ENCODE results near the gene TIMD4.
A peak's percentile ranks its signal among the peaks of the same experiment; 100 is the strongest.
"Not testable (repeated sequence)": the region's sequence is repeated elsewhere in the genome, so short reads cannot be mapped to it uniquely, and the experiment has no call there.

The TIMD4 gene

DNA sequence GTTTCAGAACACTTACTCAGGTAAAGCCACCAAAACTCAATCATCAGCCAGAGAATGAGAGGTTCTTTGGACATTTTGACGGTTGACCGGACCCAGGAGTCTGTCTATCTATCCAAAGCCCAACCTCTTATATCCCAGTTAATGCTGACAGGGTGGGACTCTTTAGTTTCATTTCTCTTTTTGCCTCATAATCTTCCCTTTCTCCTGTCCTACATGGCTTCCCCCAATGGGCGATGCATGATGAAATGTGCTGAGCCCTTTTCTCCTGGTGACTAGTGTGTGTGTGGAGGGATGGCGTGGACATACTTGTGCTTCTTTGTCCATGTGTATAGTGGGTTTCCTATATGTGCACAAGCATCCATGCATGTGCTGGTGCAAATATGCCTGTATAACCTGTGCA is at the start of gene TIMD4:
Gene TIMD4 (minus strand): TSS at position 102 of the 400 bp plus-strand sequence. CDS start 28 bp downstream, at position 74.
- Mint-ChIP-seq H3K27me3 (no peaks in the 10 kb centered on the region), H3K36me3 (peaks cover 2% of the 10 kb centered on the region), H3K9me3 (peaks cover 3% of the 10 kb centered on the region), H3K27ac (no peak within 1 kb of the TSS), H3K4me1 (no peaks in the 10 kb centered on the region), H3K4me3 (no peak within 1 kb of the TSS)
- CTCF ChIA-PET, result no interaction called here
- no peak for DNase-seq

DNA sequence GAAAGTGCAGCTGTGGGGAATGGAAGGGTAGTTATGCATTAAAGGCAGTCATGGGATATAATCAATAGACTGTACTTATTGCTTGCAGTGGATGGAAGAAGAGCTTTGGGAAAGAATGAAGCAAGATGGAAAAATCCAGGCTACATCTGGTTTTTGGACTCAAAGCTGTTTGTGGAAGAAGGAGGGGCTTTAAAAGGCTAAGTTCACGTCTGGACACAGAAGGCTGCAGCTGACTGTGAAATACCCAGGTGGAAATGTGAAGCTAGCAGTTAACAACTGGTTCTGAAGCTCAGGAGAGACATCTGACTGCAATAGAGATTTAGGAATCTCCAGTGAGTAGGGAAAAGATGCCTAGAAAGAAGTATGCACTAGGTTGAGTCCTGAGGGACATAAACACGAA is 43.2 kb upstream of the TIMD4 start:
- CTCF ChIA-PET, result interaction anchor here (1.2 kb wide), 1 partner anchor 21 kb away, joined by 3 read pairs; no protein-coding TSS in a partner anchor

DNA sequence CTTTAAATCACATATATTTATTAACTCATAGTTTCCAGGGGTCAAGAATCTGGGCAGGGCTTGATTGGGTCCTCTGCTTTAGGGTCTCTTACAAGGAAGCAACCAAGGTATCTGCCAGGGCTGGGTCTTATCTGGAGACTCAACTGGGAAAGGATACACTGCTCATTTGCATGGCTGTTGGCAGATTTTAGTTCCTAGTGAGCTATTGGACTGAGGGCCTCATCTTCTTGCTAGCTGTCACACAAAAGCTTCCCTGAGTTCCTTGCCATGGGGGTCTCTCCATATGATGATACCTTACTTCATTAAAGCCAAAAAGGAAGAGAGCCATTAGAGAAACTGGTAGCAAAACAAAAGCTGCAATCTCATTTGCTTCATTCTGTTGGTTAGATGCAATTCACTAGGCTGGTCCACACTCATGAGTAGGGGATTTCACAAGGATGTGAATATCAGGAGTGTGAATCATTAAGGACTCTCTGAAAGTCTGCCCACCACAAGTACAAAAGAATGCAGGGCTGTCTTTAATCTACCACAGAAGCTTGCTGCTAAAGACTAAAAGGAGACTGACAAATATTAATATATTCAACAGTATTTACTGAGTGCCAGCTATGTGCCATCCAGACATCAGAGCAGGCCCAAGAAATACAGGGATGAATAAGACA is 42.0 kb upstream of the TIMD4 start:
- H3K27me3 Mint-ChIP-seq, result no peaks in the 10 kb centered on the region
- peaks cover 23% of the 10 kb centered on the region for H3K36me3 Mint-ChIP-seq
- no peak overlapping the region for H3K27ac Mint-ChIP-seq
- no peak for DNase-seq
- no peak overlapping the region for H3K4me3 Mint-ChIP-seq
- H3K4me1 Mint-ChIP-seq, result peaks cover 8% of the 10 kb centered on the region
- peaks cover 22% of the 10 kb centered on the region for H3K9me3 Mint-ChIP-seq
- CTCF ChIA-PET, result no interaction called here

More for the DNA sequence above, 43.2 kb upstream of the TIMD4 start:
- no peak for DNase-seq
- H3K36me3 Mint-ChIP-seq, result peaks cover 17% of the 10 kb centered on the region
- H3K4me3 Mint-ChIP-seq, result no peak overlapping the region
- no peak overlapping the region for H3K27ac Mint-ChIP-seq
- no peaks in the 10 kb centered on the region for H3K27me3 Mint-ChIP-seq
- H3K9me3 Mint-ChIP-seq, result peaks cover 16% of the 10 kb centered on the region
- H3K4me1 Mint-ChIP-seq, result peaks cover 8% of the 10 kb centered on the region

DNA sequence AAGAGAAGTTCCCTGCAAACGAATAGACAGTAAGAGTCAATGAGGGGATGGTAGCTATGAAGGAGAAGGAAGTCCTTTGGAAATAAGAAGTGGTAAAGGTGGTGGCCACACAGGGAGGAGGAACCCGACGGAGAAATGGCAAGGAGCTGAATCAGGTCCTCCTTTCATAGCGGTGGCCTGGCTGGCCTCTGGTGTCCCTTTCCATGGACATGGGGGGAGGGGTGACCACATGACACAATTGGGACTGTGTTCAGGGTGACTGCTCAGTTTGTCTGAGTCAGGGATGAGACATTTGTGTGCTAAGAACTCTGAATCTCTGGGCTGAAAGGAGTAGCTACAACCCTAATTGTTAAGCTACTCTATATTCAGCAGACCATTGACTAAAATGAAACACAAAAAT is 28.7 kb upstream of the TIMD4 start:
- Mint-ChIP-seq H3K36me3 (peaks cover 10% of the 10 kb centered on the region), H3K4me3 (no peak overlapping the region), H3K9me3 (peaks cover 16% of the 10 kb centered on the region), H3K27me3 (no peaks in the 10 kb centered on the region), H3K27ac (no peak overlapping the region), H3K4me1 (peaks cover 6% of the 10 kb centered on the region)
- DNase-seq, result no peak
- CTCF ChIA-PET, result no interaction called here

DNA sequence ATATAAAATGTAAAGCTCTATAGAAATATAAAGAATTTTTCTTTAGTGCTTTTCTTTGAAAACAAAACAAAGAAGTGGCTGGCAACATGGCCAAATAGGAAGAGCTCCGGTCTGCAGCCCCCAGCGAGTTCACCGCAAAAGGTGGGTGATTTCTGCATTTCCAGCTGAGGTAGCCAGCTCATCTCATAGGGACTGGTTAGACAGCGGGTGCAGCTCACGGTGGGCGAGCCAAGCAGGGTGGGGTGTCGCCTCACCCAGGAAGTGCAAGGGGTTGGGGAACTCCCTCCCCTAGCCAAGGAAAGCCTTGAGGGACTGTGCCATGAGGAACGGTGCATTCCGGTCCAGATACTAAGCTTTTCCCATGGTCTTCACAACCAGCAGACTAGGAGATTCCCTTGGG is 21.0 kb upstream of the TIMD4 start:
- Mint-ChIP-seq H3K27ac (no peak overlapping the region), H3K27me3 (peaks cover 6% of the 10 kb centered on the region), H3K36me3 (peaks cover 14% of the 10 kb centered on the region), H3K9me3 (peaks cover 13% of the 10 kb centered on the region), H3K4me1 (peaks cover 6% of the 10 kb centered on the region), H3K4me3 (no peak overlapping the region)
- CTCF ChIA-PET, result no interaction called here
- no peak for DNase-seq

DNA sequence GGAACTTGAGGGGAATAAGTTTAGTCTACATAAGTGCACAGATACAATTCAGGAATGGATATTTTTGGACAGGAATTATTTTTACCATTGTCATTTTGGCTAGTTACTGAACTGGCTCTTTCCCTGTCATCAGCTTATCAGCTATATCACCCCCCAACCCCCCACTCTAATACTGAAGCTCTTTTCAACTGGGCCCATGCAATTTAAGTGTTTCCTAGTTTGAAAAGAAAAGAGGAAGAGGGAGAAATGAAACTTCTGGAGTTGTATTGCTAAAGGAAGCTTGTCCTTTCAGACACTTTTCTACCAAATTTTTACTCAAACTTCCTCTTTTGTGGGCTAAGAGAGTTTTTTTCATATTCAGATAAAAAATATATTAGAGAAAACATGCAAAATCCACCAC is 18.5 kb upstream of the TIMD4 start:
- Mint-ChIP-seq H3K9me3 (peaks cover 3% of the 10 kb centered on the region), H3K27me3 (peaks cover 6% of the 10 kb centered on the region), H3K4me1 (no peaks in the 10 kb centered on the region), H3K36me3 (peaks cover 7% of the 10 kb centered on the region), H3K4me3 (no peak overlapping the region), H3K27ac (no peak overlapping the region)
- CTCF ChIA-PET, result no interaction called here
- DNase-seq, result no peak

DNA sequence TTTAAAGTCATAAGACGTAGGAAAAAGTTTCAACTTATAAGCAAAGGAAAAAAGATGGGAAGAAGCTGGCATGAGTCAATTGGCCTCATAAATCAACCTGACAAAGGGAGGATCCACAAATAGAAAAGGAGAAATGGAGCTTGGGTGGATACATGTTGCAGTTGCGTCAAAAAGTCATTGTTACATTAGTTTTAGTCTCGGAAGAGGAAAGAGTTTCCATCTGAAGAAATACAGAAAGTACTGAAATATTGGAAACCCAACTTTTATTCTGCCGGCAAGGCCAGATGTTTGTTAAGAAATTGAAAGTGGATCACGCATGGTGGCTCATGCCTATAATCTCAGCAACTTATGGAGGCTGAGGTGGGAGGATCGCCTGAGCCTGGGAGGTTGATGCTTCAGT is 11.3 kb upstream of the TIMD4 start:
- Mint-ChIP-seq H3K9me3 (peaks cover 3% of the 10 kb centered on the region), H3K27ac (no peak overlapping the region), H3K27me3 (peaks cover 3% of the 10 kb centered on the region), H3K36me3 (peaks cover 7% of the 10 kb centered on the region), H3K4me1 (no peaks in the 10 kb centered on the region), H3K4me3 (no peak overlapping the region)
- no peak for DNase-seq
- CTCF ChIA-PET, result no interaction called here

DNA sequence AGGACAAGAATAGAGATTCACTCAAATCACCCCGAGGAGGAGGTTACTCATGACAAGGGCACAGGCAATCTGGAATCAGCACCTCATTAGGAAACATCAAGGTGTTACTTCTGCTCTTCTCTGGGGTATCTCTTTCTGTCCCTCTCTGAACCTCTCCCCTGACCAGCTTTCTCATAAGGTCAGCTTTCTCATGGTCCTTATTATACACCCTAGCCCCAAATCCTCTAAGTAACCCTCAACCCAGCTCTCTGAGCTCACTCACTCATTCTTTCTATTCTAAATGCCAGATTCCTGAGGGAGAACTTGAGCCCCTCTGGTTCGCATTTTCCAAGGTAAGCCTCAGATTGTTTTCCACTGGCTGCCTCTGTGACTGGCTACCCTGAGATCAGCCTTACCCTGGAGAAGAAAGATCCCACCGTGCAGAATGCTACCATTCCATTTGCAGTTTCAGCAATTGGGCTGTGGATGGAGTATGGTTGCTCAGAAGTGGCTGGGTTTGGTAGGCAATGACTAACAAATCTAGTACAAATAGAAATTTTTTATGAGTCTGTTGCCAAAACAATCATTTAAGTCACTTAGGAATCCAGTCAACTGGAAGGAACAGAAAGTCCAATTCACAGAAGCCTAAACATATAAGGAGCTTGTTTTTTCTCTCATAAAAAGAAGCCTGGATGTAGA is 9.0 kb upstream of the TIMD4 start:
- CTCF ChIA-PET, result interaction anchor here (0.8 kb wide), 1 partner anchor 49 kb away, joined by 3 read pairs; no protein-coding TSS in a partner anchor
- Mint-ChIP-seq H3K27me3 (peaks cover 3% of the 10 kb centered on the region), H3K27ac (no peak overlapping the region), H3K36me3 (peaks cover 4% of the 10 kb centered on the region), H3K4me3 (no peak overlapping the region), H3K9me3 (peaks cover 3% of the 10 kb centered on the region), H3K4me1 (no peaks in the 10 kb centered on the region)
- no peak for DNase-seq

DNA sequence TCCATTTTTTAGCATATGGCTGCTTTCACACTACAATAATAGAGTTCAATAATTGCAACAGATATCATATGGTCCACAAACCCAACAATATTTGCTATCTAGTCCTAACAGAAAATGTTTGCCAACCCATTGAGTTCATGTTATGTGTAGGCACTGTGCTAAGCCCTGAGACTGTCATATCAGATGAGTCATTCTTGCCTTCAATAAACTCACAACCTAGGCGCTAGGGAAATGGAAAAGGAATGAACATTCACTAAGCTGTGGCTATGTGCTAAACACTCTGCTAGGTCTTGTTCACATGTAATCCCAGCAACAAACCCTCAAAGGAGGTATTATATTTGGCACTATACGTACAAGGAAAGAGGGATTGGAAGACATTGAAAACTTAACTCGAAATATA is 8.4 kb upstream of the TIMD4 start:
- H3K27ac Mint-ChIP-seq, result no peak overlapping the region
- CTCF ChIA-PET, result interaction anchor here (0.8 kb wide), 1 partner anchor 49 kb away, joined by 3 read pairs; no protein-coding TSS in a partner anchor
- H3K9me3 Mint-ChIP-seq, result peaks cover 3% of the 10 kb centered on the region
- H3K36me3 Mint-ChIP-seq, result peaks cover 4% of the 10 kb centered on the region
- no peak overlapping the region for H3K4me3 Mint-ChIP-seq
- no peak for DNase-seq
- peaks cover 3% of the 10 kb centered on the region for H3K27me3 Mint-ChIP-seq
- H3K4me1 Mint-ChIP-seq, result no peaks in the 10 kb centered on the region

DNA sequence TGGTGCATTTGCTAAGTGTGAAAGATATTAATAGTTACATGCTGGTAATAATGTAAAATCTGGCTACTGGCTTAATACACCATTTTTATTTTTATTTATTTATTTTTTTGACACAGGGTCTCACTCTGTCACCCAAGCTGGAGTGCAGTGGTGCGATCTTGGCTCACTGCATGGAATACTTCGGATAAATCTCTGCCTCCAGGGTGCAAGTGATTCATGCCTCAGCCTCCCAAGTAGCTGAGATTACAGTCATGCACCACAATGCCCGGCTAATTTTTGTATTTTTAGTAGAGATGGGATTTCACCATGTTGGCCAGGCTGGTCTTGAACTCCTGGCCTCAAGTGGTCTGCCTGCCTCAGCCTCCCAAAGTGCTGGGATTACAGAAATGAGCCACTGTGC is 4.4 kb upstream of the TIMD4 start:
- not testable (repeated sequence) for DNase-seq, H3K4me3 Mint-ChIP-seq, H3K9me3 Mint-ChIP-seq, H3K4me1 Mint-ChIP-seq, H3K36me3 Mint-ChIP-seq, H3K27me3 Mint-ChIP-seq, H3K27ac Mint-ChIP-seq
- CTCF ChIA-PET, result interaction anchor here (0.6 to 1.3 kb wide), 2 partner anchors 58 to 1140 kb away, joined by 3 to 5 read pairs; no protein-coding TSS in a partner anchor

DNA sequence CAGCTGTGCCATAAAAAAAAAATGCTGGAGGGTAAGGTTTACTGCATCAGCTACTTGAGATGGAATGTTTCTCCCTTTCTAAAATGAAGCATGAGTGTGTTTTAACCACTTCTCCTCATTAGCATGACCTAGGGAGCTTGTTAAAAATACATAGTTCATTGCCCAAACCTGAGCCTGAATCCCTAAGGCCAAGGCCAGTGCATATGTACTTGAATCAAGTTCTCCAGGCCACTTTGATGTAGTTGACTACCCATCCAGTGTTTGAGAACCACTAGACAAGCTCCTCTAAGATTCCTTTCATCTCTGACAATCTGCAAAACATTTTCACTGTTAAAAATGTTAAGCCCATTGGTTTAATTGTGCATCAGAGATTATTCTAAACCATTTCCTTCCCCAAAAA is 6.7 kb downstream of the TIMD4 start:
- H3K27ac Mint-ChIP-seq, result no peak overlapping the region
- H3K4me3 Mint-ChIP-seq, result no peak overlapping the region

DNA sequence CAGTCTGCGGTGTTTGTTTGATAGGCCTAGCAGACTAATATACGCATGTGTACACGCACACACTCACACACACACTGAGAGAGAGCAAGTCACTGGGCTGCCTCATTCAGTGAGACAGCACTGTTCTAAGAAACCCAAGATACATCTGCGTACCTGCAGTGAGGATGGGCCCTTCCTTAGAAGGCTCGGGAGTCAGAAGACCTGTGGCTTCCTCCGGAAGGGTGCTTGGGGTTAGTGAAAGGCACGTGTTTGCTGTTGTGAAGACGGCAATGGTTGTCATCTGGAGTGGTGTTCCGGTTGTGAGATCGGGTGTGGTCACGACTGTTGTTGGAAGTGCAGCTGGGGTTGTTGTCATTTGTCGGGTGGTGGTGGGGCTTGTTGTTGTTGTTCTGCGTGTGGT is 11.7 kb downstream of the TIMD4 start:
- no peak overlapping the region for H3K4me3 Mint-ChIP-seq
- H3K27ac Mint-ChIP-seq, result peak overlapping the region; percentile 43
- DNase-seq, result no peak
- CTCF ChIA-PET, result no interaction called here
- peaks cover 25% of the 10 kb centered on the region for H3K4me1 Mint-ChIP-seq
- H3K36me3 Mint-ChIP-seq, result peaks cover 34% of the 10 kb centered on the region
- peaks cover 17% of the 10 kb centered on the region for H3K9me3 Mint-ChIP-seq
- H3K27me3 Mint-ChIP-seq, result peaks cover 4% of the 10 kb centered on the region

More for the DNA sequence above, 6.7 kb downstream of the TIMD4 start:
- peaks cover 3% of the 10 kb centered on the region for H3K27me3 Mint-ChIP-seq
- peaks cover 8% of the 10 kb centered on the region for H3K9me3 Mint-ChIP-seq
- H3K36me3 Mint-ChIP-seq, result peaks cover 13% of the 10 kb centered on the region
- peaks cover 9% of the 10 kb centered on the region for H3K4me1 Mint-ChIP-seq
- DNase-seq, result no peak
- CTCF ChIA-PET, result no interaction called here

DNA sequence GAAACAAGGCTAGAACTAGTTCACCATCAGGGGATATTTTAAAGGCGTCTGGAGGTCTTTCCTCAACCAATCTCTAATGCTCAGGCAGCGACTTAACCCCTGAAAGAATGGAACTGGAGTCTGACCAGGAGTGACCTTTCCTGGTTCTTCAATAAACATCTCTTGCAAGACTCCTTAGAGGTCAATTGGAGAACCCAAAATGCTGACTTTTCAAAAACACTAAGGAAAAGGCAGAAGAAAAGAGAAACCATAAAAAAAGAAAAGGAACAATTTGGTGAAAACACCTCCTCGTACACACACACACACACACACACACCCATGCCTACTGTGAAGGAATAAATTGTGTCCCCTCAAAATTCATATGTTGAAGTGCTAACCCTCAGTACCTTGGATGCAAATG is 12.3 kb downstream of the TIMD4 start:
- Mint-ChIP-seq H3K4me3 (no peak overlapping the region), H3K9me3 (peaks cover 17% of the 10 kb centered on the region), H3K27ac (peak overlapping the region; percentile 53), H3K36me3 (peaks cover 35% of the 10 kb centered on the region), H3K4me1 (peaks cover 22% of the 10 kb centered on the region), H3K27me3 (peaks cover 4% of the 10 kb centered on the region)
- CTCF ChIA-PET, result no interaction called here
- no peak for DNase-seq

DNA sequence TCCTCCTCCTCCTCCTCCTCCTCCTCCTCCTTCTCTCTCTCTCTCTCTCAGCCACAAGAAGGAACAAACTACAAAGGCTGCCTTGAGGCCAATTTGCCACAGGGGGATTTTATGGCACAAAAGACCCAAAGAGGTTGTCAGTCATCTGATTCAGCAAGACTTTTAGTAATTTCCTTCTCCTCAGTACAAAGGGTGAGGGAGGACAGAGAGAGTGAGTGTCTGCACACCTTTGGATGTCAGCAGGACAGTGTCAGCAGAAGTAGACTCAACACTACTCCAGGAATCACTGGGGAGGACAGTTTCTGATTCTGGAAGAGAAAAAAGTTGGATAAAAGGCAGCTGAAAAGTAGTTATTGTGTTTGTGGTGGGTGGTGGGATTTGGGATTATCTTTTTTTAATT is 13.6 kb downstream of the TIMD4 start:
- peaks cover 22% of the 10 kb centered on the region for H3K4me1 Mint-ChIP-seq
- peaks cover 17% of the 10 kb centered on the region for H3K9me3 Mint-ChIP-seq
- peaks cover 4% of the 10 kb centered on the region for H3K27me3 Mint-ChIP-seq
- H3K27ac Mint-ChIP-seq, result no peak overlapping the region
- H3K36me3 Mint-ChIP-seq, result peaks cover 35% of the 10 kb centered on the region
- CTCF ChIA-PET, result interaction anchor here (0.7 to 1.6 kb wide), 3 partner anchors 8 to 688 kb away, joined by 3 to 4 read pairs (median 3); no protein-coding TSS in a partner anchor
- DNase-seq, result no peak
- H3K4me3 Mint-ChIP-seq, result no peak overlapping the region

DNA sequence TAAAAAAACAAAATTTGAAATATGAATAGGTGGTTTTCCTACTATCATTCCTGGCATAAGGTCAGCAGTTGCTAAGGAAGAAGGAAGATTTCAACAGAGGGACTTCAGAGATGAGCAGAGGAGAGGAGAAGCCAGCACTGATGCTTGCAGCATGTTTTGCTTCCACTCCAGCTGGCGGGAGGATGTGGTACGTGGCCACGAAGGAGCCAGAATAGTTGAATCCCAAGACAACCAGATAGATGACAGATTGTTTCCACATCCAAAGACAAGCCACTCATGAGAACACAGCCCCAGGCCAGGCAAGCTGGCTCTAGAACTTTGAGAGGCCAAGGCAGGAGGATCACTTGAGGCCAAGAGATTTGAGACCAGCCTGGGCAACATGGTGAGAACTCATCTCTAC is 15.1 kb downstream of the TIMD4 start:
- CTCF ChIA-PET, result interaction anchor here (1.6 kb wide), 1 partner anchor 76 kb away, joined by 4 read pairs; no protein-coding TSS in a partner anchor
- no peak overlapping the region for H3K27ac Mint-ChIP-seq
- peaks cover 39% of the 10 kb centered on the region for H3K36me3 Mint-ChIP-seq
- H3K4me3 Mint-ChIP-seq, result no peak overlapping the region
- H3K4me1 Mint-ChIP-seq, result peaks cover 26% of the 10 kb centered on the region
- H3K9me3 Mint-ChIP-seq, result peaks cover 12% of the 10 kb centered on the region
- H3K27me3 Mint-ChIP-seq, result peaks cover 4% of the 10 kb centered on the region
- DNase-seq, result peak; percentile 67

Measured in activated naive CD4-positive, alpha-beta T cell treated with anti-CD3 and anti-CD28 coated beads, Interleukin-2, amount 10 ng/mL, durations not matched to agents 7 days and 5 days (primary cell).